Lower leg skin (tissue), 4 donors: ENCODE data around the gene PRRT1B. TPM values are rescaled to one million over a fixed set of nuclear protein-coding genes. Genes with fewer than 3 reads are reported as not detected.

Source experiments
- DNase-seq, 2 donors: peaks; one replicate each; pipeline ENCODE4 v3.0.0-alpha.2; 2019; ENCODE audit warnings: low spot score in 2 of 2
- H3K4me3 ChIP-seq: fragments of 200-600 bp; sonication (generic); 2 replicates; pipeline ENCODE4 v1.5.1; 2017; ENCODE audit warnings: mild to moderate bottlenecking, low read depth; ENCODE audit not compliant: poor library complexity, severe bottlenecking
- POLR2A ChIP-seq, 2 donors: fragments of 450-650 bp; IDR thresholded peaks; one replicate each; pipeline ENCODE4 v1.6.1; 2016 to 2017; ENCODE audit warnings: antibody characterized with exemption in 2 of 2, mild to moderate bottlenecking in 1 of 2, moderate library complexity in 1 of 2
- WGBS, 2 donors: methylation state at CpG; one replicate each; pipeline ENCODE4 v1.1.5; 2018; 5-methylcytosine and 5-hydroxymethylcytosine counted together
- intact Hi-C: fragments of 100-400 bp; cut with DNase I; formaldehyde crosslinking; loops from one replicate; pipeline ENCODE4 v1.15.0; 2023; ENCODE audit warnings: low total_unique reads
- total RNA-seq, 4 donors: library from RNA; depleted of rRNA; stranded (reverse); fragments of >200 nt; gene quantifications; one replicate each; pipeline ENCODE4 v1.1.0, GENCODE V29; 2016
- TF ChIP-seq, protein P1 (sequence below), 3 donors: fragments of 450-650 bp; IDR thresholded peaks; one replicate each; pipeline ENCODE4 v1.5.1; 2016; ENCODE audit warnings: antibody characterized with exemption in 3 of 3, mild to moderate bottlenecking in 3 of 3, moderate library complexity in 2 of 3

Gene PRRT1B
- total RNA-seq, 4 donors from 2014 or later, result not detected

DNA sequence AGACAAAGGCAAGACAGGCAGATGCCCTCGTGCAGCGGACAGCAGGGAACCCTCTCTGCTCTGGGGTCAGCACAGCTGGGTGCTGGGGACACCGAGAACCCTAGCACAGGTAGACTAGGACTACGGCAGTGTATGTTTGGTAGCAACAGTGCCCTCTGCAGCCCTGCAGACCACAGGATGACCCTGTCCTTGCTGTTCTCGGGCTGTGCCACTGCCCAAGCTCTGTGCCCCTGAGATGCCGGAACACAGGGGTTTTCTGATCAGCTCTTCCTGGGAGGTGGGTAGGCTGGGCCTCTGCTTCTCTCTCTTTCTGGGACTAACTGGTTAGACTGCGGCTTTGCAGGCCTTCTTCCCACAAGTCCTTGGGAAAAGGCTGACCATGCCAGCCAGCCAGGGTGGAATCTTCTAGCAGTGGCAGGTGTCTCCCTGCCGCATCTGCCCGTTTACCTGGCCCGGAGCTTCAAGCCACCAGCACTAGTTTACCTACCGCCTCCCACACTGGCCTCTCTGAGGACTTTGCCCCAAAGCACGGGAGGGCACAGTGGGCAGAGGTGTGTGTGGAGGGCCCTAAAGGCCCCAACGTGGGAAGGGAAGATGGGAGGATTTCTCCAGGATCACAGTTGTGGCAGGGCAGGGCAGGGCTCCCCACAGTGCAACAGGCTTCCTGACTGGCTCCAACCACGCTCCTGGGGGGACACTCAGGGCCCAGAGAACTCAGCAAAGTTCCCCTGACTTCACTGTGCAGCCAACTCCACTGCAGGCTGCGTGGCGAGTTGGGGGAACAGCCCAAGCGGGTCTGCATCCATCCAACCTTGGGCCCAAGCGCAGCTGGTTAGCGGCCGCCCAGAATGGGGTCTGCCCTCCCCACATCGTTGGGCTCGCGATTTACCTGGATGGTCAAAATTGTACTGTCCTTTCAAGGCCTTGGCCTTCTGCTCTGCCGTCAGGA, 15.5 kb upstream of the PRRT1B start:
- intact Hi-C loops, result no loop called here
- TF ChIP-seq, protein P1, sequence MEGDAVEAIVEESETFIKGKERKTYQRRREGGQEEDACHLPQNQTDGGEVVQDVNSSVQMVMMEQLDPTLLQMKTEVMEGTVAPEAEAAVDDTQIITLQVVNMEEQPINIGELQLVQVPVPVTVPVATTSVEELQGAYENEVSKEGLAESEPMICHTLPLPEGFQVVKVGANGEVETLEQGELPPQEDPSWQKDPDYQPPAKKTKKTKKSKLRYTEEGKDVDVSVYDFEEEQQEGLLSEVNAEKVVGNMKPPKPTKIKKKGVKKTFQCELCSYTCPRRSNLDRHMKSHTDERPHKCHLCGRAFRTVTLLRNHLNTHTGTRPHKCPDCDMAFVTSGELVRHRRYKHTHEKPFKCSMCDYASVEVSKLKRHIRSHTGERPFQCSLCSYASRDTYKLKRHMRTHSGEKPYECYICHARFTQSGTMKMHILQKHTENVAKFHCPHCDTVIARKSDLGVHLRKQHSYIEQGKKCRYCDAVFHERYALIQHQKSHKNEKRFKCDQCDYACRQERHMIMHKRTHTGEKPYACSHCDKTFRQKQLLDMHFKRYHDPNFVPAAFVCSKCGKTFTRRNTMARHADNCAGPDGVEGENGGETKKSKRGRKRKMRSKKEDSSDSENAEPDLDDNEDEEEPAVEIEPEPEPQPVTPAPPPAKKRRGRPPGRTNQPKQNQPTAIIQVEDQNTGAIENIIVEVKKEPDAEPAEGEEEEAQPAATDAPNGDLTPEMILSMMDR (IDR thresholded peaks at IDR 0.05), result no peak
- TF ChIP-seq POLR2A (IDR thresholded peaks at IDR 0.05), result no peak
- DNase-seq, result no peak
- WGBS, 2 donors, result 52 to 54% methylated on average over 21 to 24 of the region's 24 CpGs
- H3K4me3 ChIP-seq, result peak overlapping the region; percentile 61

DNA sequence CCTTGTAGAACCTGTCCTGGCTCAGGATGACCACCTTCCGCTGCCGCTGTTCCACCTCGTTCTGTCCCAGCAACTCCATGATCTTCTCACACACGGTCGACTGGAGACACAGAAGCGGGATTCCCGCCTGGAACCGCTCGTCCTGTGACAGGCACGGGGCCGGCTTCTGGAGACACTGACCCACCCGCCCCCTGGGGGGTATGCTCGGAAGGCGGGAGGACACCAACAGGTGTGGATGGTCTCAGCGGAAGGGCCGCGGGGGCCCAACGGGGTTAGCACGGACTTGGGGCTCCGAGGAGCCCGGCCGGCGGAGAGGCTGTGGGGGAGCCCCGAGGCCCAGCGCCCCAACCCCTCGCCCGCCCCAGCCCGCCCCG, 14.8 kb upstream of the PRRT1B start:
- TF ChIP-seq, protein P1 (IDR thresholded peaks at IDR 0.05), result no peak
- TF ChIP-seq POLR2A (IDR thresholded peaks at IDR 0.05), result no peak
- WGBS, 2 donors, result 4 to 5% methylated on average over 7 to 21 of the region's 29 CpGs
- intact Hi-C loops, result no loop called here
- peak; percentile 44 to 93 for DNase-seq
- peak overlapping the region; percentile 61 for H3K4me3 ChIP-seq

DNA sequence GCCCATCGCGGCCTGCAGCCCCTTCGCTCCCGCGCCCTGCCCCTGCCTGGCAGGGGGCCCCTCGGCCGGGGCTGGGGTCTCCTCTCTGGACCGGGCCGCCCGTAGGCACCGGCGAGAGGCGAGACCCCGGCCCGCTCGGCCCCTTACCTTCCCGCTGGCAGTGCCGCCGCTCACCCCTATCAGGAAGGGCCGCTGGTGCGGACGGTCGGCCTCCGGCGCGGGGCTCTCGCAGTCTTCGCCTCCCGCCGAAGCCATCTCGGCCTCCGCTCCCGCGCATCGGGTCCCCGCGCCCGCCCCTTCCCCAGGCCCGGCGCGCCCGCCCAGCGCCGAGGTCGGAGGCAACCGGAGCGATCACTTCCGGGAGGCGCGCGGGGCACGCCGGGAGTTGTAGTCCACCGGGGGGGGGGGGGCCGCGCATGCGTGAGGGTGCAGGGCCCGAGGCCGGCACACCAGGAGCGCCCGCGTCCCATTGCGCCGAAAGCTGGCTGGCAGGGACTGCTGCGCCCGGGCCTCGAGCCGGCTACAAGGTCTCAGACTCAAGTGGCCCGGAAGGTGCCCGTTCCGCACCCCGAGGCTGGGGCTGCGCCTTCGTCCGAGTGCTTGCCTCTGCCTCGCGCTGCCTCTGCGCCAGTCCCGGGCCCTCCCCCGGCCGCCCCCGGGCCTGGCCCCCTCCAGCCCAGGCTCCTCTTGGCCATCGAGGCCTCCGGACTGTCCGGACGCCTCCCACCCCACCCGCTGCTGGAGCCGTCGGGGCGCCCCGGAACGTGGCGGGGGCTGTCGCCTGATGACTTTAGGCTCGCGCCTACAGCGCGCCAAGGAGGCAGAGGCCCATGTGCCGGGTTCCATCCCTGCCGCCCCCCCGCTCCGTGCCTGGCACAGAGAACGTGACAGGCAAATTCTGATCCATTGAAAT, 14.1 kb upstream of the PRRT1B start, which contains the start of gene UCK1:
TSS of gene UCK1 (minus strand) at position 344 of the 913 bp plus-strand sequence. CDS start at position 255, 89 bp downstream.
- peak; percentile 43 to 93 for DNase-seq
- intact Hi-C loops, result no loop called here
- WGBS, 2 donors, result 3 to 10% methylated on average over 26 to 47 of the region's 103 CpGs
- no peak for TF ChIP-seq POLR2A (IDR thresholded peaks at IDR 0.05)
- TF ChIP-seq, protein P1 (IDR thresholded peaks at IDR 0.05), result no peak
- peak within 1 kb of the TSS; percentile 61 for H3K4me3 ChIP-seq

DNA sequence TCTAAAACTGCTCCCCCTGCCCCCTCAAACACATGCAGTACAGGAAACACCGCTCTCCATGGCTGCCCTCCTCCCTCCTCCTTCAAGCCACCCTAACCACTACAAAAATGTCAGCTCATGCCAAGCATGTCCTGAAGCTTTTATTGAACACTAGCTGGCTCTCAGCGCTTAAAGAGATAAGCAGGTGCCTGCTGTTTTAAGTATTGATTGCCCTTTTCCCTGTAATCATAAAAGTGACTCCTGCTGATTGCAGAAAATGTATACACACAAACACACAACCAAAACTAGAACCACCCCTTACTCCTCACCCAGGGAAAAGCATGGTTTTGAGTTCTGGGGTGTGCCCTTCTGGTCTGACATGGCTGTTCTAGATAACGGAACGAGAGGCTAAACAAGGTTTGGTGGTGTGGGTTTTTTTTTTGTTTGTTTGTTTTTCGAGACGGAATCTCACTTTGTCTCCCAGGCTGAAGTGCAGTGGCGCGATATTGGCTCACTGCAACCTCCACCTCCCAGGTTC, 10.5 kb upstream of the PRRT1B start:
- WGBS, 2 donors, result 67 to 68% methylated on average over 8 of the region's 8 CpGs
- no peak overlapping the region for H3K4me3 ChIP-seq
- no peak for DNase-seq
- TF ChIP-seq, protein P1 (IDR thresholded peaks at IDR 0.05), result no peak
- no peak for TF ChIP-seq POLR2A (IDR thresholded peaks at IDR 0.05)
- intact Hi-C loops, result no loop called here

DNA sequence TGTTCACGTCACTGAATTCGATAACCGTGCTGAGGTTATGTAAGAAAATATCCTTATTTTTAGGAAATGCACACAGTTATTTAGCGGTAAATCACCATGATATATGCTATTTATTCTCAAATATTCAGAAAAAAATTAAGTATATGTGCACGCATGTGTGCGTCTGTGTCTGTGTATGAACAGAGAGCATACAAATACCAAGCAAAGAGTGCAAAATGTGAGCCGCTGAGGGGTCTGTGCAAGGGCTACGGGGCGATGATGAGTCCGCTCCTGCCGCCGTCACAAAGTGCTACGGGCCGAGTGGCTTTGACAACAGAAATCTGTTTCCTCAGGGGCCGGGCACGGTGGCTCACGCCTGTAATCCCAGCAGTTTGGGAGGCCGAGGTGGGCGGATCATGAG, 7.4 kb upstream of the PRRT1B start:
- H3K4me3 ChIP-seq, result no peak overlapping the region
- DNase-seq, result no peak
- intact Hi-C loops, result no loop called here
- TF ChIP-seq, protein P1 (IDR thresholded peaks at IDR 0.05), result no peak
- TF ChIP-seq POLR2A (IDR thresholded peaks at IDR 0.05), result no peak
- WGBS, 2 donors, result 93 to 97% methylated on average over 19 of the region's 19 CpGs
